Measurements from ENCODE around the gene ZDHHC9. TPM values are rescaled to one million over a fixed set of nuclear protein-coding genes. Genes with fewer than 3 reads are reported as not detected.

ZDHHC9 gene
- total and polyA plus RNA-seq, 12 donors: 4.3 to 75.7 (median 24.6) TPM

- Histone ChIP-seq H3K4me3 (no peak overlapping the region), H3K36me3 (replicated peaks in 1 of 2) (no peaks in the 10 kb centered on the region), H3K27ac (no peak overlapping the region), H3K27me3 (no peaks in the 10 kb centered on the region), H3K9me3 (replicated peaks in 1 of 3) (no peaks in the 10 kb centered on the region), H3K4me1 (replicated peaks in 1 of 2) (no peaks in the 10 kb centered on the region)
- TF ChIP-seq CTCF (IDR thresholded peaks at IDR 0.05) (no peak), POLR2A (IDR thresholded peaks at IDR 0.05) (no peak)
- WGBS, 4 donors: 68 to 87% (median 86%) methylated on average over 11 to 20 of the region's 20 CpGs; no CpG with 5 or more reads in 1 of the 4 donors
- intact Hi-C loops (cut with DNase I): no loop called here
- peak in 1 of 7 donors; percentile 46 for DNase-seq
Observed at GRCh38 chrX:129793604-129794191, 50.0 kb downstream of the ZDHHC9 start.

DNA sequence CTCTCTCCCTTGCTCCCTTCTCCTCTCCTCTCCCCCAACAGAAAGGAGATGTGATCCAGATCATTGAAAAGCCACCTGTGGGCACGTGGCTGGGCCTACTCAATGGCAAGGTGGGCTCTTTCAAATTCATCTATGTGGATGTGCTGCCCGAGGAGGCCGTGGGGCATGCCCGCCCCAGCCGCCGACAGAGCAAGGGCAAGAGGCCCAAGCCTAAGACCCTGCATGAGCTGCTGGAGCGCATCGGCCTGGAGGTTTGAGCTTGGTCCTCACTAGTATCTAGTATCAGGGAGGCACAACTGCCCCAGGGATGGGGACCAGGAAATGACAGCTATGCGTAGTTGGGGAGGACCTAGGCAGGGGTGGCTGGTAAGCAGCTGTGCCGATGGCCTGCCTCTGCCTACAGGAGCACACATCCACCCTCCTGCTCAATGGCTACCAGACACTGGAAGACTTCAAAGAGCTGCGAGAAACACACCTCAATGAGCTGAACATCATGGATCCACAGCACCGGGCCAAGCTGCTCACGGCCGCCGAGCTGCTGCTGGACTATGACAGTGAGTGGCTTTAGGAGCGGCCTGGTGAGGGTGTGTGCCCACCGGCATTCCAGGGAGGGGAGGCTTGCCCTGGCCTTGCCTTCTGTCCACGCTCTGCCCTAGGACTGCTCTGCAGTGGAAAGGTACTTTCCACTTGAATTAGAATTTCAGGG, 50.9 kb downstream of the ZDHHC9 start:
- Histone ChIP-seq H3K36me3 (replicated peaks in 1 of 2) (no peaks in the 10 kb centered on the region), H3K27ac (no peak overlapping the region), H3K9me3 (replicated peaks in 1 of 3) (no peaks in the 10 kb centered on the region), H3K27me3 (no peaks in the 10 kb centered on the region), H3K4me3 (no peak overlapping the region), H3K4me1 (replicated peaks in 1 of 2) (no peaks in the 10 kb centered on the region)
- no peak for DNase-seq
- intact Hi-C loops (cut with DNase I): no loop called here
- TF ChIP-seq CTCF (IDR thresholded peaks at IDR 0.05): no peak
- no peak for TF ChIP-seq POLR2A (IDR thresholded peaks at IDR 0.05)
- WGBS, 4 donors: 88 to 95% (median 92%) methylated on average over 11 to 18 of the region's 18 CpGs

- TF ChIP-seq POLR2A (IDR thresholded peaks at IDR 0.05) (no peak), CTCF (IDR thresholded peaks at IDR 0.05) (no peak)
- 83 to 92% (median 89%) methylated on average over 2 to 11 of the region's 11 CpGs for whole genome bisulfite sequencing, 4 donors
- Histone ChIP-seq H3K4me3 (no peak overlapping the region), H3K27me3 (no peaks in the 10 kb centered on the region), H3K4me1 (replicated peaks in 1 of 2) (no peaks in the 10 kb centered on the region), H3K36me3 (replicated peaks in 1 of 2) (no peaks in the 10 kb centered on the region), H3K9me3 (replicated peaks in 1 of 3) (no peaks in the 10 kb centered on the region), H3K27ac (no peak overlapping the region)
- intact Hi-C loops (cut with DNase I): no loop called here
- DNase-seq: no peak
Observed at GRCh38 chrX:129791961-129792570, 51.6 kb downstream of the ZDHHC9 start.

DNA sequence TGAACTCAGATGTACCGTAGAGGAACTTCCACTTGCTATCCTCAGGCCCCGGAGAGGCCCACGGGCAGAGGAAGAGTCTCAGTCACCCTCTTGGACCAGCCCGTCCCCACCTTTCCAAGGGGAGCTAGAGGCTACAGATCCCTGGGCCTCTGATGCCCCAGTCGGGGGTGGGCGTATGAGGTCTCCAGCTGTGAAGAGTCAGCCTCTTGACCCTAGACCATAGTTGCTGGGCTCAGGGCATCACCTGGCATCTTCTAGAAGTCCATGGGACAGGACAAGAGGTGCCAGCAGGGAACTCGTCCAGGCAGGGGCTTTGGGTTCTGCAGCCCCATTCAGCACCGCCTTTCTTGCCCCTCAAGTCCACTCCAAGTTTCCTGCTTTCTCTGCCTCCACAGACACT, 52.4 kb downstream of the ZDHHC9 start:
- WGBS, 4 donors: 81 to 93% (median 88%) methylated on average over 5 to 8 of the region's 8 CpGs
- H3K4me3 ChIP-seq: no peak overlapping the region

More for the DNA sequence above, 52.4 kb downstream of the ZDHHC9 start:
- Histone ChIP-seq H3K9me3 (replicated peaks in 1 of 3) (no peaks in the 10 kb centered on the region), H3K27me3 (no peaks in the 10 kb centered on the region), H3K36me3 (replicated peaks in 1 of 2) (no peaks in the 10 kb centered on the region), H3K27ac (no peak overlapping the region), H3K4me1 (replicated peaks in 1 of 2) (no peaks in the 10 kb centered on the region)
- intact Hi-C loops (cut with DNase I): no loop called here
- TF ChIP-seq CTCF (IDR thresholded peaks at IDR 0.05): no peak
- TF ChIP-seq POLR2A (IDR thresholded peaks at IDR 0.05): no peak
- no peak for DNase-seq
